Measurements from ENCODE around the gene MDM4.

DNA sequence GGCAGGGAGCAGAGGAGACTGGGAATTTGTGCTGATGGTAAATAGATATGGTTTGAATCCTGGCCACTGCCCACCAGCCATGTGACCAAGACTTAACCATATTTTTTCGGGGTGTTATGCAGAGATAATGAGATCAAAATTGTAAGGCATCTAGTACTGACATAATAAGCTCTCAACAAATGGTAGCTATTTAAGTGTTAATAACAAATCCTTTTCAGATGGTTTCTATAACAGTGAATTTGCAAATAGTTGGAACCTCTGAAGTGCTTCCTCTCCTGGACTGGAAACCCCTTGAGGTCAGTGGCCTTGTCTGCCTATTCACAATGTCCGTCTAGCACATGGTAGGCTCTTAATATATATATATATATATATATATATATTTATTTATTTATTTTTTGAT is 64.7 kb downstream of the MDM4 start:
- TF ChIP-seq, protein P1, sequence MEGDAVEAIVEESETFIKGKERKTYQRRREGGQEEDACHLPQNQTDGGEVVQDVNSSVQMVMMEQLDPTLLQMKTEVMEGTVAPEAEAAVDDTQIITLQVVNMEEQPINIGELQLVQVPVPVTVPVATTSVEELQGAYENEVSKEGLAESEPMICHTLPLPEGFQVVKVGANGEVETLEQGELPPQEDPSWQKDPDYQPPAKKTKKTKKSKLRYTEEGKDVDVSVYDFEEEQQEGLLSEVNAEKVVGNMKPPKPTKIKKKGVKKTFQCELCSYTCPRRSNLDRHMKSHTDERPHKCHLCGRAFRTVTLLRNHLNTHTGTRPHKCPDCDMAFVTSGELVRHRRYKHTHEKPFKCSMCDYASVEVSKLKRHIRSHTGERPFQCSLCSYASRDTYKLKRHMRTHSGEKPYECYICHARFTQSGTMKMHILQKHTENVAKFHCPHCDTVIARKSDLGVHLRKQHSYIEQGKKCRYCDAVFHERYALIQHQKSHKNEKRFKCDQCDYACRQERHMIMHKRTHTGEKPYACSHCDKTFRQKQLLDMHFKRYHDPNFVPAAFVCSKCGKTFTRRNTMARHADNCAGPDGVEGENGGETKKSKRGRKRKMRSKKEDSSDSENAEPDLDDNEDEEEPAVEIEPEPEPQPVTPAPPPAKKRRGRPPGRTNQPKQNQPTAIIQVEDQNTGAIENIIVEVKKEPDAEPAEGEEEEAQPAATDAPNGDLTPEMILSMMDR (conservative IDR thresholded peaks at IDR 0.05; ENCODE audit: low read length): no peak
- no peak for TF ChIP-seq EZH2phosphoT487 (IDR thresholded peaks at IDR 0.05; ENCODE audit: borderline replicate concordance, low read depth, low read length)

All from OCI-LY7 (cell line).